HG03175 (cell line): Measurements from ENCODE around the gene LIPI.
"Not testable (repeated sequence)": the region's sequence is repeated elsewhere in the genome, so short reads cannot be mapped to it uniquely, and the experiment has no call there.

Source experiments
- ATAC-seq: cut with Tn5 transposase; IDR thresholded peaks from one replicate; pipeline ENCODE4 v1.9.1; 2021; ENCODE audit warnings: mild to moderate bottlenecking, moderate library complexity; ENCODE audit not compliant: unreplicated experiment

LIPI gene

DNA sequence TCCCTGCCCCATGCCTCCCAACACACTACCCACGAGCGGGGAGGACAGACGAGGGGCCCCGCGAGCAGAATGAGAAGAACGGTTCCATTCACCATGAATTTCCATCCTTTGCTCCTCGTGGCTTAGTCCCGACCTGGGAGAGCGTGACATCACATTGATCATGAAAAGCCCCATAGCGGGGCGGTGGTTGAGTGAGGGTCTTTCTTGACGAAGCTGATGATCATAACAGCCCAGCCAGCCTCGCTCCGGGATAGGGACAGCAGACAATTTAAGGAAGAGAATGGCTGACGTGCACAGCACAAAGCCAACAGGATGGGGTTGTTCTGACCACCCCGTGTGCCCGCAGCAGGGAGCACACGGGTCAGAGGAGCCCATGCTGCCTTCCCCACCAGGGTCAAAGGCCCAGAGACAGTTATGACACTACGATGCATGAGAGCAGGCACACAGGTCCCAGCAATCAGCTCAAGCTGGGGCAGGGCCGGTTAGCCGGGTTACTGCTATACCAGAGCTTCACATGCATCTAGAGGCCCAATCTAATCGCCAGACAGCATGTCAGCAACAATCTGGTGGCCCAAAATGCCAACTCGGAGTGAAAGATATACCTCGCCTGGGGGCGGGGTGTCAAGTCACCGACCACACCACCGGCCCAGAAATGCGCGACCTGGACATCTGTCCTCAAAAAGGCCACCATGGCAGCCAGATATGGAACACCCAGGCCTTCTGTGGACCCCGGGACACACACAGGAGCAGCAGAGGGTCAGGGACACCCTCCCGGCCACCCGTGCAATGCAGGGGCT, 135.2 kb downstream of the LIPI start:
- ATAC-seq: no peak

DNA sequence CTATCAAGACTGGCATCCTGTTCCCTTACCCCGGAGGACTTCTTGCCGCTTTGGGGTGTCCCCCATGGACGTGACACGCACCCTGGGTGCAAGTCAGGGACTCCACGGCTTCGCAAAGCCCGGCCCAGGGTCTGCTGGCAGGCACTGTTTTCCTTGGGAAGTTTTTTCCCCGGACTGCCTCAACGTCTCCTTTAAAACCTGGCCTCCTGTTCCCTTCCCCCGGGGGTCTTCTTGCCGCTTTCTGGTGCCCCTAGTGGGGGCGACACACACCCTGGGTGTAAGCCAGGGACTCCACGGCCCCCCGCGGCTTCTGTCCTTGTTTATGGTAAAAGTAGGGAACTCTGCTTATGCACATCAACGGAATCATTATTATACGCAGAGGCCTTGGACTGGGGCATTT, 136.6 kb downstream of the LIPI start:
- ATAC-seq: no peak

DNA sequence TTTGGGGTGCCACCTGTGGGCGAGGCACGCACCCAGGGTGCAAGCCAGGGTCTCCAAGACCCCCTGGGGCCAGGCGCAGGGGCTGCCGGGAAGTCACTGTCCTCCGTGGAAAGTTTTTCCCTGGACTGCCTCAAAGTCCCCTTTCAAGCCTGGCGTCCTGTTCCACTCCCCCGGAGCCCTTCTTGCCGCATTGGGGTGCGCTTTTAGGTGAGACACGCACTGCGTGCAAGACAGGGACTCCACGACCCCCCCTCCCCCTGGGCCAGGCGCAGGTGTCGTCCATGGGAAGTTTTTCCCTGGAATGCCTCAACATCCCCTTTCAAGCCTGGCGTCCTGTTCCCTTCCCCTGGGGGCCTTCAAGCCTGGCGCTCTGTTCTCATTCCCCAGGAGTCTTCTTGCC, 137.1 kb downstream of the LIPI start:
- no peak for ATAC-seq

DNA sequence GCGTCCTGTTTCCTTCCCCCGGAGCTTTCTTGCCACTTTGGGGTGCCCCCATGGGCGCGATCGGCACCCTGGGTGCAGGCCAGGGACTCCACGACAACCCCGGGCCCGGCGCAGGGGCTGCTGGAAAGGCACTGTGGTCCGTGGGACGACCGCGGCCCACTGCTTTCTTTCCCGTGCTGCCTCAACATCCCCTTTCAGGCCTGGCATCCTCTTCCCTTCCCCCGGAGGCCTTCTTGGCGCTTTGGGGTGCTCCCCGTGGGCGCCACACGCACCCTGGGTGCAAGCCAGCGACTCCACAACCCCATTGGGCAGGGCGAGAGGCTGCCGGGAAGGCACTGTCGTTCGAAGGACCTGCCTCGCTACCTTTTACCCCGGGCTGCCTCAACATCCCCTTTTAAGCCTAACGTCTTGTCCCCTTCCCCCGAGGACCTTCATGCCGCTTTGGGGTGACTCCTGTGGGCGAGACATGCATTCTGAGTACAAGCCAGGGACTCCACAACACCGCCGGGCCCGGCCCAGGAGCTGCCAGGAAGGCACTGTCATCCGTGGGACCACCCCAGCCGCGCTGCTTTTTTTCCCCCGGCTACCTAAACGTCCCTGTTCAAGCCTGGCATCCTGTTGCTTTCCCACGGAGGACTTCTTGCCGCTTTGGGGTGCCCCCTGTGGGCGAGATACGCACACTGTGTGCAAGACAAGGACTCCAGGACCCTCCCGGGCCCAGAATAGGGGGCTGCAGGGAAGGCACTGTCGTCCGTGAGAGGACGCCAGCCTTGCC, 137.8 kb downstream of the LIPI start:
- ATAC-seq: no peak

DNA sequence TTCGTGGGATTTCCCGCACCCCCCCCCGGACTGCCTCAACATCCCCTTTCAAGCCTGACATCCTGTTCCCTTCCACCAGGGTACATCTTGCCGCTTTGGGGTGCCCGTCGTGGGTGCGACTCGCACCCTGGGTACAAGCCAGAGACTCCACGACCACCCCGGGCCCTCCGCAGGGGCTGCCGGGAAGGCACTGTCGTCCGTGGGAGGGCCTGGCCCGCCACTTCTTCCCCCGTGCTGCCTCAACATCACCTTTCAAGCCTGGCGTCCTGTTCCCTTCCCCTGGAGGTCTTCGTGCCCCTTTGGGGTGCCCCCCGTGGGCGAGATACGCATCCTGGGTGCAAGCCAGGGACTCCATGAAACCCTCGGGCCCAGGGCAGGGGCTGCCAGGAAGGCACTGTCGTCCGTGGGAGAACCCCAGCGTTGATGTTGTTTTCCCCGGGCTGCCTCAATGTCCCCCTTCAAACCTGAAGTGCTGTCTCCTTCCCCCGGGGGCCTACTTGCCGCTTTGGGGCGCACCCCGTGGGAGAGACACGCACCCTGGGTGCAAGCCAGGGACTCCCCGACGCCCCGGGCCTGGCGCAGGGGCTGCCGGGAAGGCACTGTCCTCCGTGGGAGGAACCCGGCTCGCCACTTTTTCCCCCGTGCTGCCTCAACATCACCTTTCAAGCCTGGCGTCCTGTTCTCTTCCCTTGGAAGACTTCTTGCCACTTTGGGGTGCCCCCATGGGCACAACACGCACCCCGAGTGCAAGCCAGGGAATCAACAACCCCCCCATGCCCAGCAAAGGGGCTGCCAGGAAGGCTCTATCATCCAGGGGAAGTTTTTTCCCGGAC, 138.6 kb downstream of the LIPI start:
- ATAC-seq: no peak

DNA sequence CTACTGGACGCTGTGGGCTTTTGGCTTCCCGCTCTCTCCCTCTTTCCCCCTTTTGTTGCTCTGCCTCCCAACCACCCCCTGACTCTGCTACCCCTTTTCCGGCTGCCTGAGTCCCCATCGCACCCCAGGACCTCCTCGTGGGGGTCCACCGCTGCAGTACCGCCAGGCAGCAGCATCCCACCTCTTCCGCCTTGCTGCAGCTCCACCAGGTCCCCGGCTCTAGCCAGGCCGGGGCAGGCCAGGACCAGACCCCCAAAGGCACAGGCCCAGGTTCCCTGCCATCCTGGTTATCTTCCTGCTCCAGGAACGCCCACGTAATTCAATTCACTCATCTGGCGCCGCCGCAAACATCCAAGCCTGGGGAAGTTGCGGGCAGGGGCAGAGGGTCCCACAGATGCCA, 139.8 kb downstream of the LIPI start:
- no peak for ATAC-seq

DNA sequence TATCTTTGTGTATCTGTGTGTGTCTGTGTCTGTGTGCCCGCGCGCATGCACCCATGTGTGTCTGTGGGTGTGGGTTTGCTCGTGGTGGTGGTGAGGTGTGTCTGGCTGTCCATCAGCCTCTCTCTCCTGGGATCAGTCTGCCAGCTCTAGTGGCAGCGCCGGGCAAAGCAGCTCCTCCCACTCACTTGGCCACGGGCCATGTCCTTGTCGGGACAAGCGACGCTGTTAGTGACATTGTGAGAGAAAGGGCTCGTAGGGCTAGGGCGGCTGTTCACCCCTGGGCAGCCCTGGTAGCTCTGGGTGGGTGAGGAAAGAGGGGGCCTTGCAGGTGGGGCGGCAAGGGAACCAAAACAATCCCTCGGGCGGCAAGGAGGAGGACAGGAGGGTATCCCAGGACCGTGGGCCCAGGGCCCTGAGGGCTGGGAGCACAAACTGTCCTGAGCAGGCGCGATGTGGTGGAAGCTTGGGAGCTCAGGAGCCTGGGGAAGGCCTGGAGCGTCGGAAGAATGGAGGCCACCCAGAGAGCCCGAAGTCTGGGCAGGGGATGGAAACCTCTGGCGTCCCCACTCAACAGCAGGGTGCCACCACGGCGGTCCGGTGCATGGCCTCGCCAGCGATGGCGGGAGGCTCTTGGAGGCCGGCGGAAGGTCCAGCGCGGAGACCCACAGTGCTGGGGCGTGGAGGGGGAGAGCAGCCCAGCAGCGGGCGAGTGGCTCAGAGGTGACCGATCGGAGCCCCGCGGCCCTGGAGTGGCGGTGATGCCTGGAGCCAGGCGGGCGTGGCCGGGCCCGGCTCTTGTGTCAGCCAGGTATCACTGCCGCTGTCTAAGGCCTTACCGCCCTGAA, 140.5 kb downstream of the LIPI start:
- no peak for ATAC-seq

DNA sequence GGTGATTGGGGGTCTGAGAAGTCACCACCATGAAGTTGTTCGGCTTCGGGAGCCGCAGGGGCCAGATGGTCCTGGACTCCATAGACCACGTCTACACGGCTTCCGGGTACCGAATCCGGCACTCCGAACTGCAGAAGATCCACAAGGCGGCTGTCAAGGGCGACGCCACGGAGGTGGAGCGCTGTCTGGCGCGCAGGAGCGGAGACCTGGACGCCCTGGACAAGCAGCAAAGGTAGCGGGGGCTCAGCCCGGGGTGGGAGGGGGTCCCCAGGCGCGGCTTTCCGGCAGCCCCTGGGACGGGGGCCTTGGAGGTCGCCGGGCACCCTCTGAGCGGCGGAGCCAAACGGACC, 146.5 kb downstream of the LIPI start:
- ATAC-seq: no peak

DNA sequence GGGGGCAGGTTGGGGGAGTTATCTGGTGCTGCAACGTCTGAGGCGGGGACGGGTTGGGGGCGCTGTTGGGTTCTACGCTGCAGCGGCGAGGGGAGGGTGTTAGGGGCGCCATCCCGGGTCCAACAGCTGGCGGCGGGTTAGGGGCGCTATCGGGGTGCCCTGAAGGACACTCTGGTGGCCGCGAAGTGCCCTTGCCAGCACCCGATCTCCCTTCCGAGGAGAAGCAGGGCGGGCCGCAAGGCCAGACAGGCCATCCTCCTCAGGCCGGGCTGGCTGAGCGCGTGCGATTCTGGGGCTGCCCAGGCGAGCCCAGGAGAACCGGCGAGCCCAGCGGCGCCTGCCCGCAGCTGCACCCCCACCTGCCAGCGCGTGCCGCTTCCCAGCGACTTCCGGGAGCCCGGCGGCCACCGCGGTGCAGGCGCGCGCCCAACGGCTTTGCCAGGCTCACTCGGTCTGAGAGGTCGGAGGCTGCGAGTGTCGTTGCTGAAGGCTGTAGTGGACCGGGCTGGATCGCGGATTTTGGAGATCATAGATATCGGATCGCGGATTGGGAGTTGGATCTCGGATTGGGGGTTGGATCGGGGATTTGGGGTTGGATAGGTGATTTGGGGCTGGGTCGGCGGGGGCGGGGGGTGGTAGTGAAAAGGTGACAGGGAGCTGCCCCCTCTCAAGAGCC, 147.0 kb downstream of the LIPI start:
- not testable (repeated sequence) for ATAC-seq

DNA sequence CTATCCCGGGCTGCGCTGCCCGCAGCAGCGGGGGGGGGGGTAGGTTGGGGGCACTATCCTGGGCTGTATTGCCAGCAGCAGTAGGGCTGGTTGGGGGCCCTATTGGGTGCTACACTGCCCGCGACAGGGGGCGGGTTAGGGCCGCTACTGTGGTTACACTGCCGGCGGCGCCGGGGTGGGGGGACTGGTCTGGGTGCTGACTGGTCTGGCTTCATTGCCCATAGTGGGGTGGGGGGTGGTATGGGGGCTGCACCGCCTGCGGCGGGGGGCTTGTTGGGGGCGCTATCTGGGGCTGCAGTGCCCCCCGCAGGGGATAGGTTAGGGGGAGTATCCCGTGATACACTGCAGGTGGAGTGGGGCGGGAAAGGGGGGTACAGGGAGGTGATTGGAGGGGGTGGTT, 148.1 kb downstream of the LIPI start:
- not testable (repeated sequence) for ATAC-seq

DNA sequence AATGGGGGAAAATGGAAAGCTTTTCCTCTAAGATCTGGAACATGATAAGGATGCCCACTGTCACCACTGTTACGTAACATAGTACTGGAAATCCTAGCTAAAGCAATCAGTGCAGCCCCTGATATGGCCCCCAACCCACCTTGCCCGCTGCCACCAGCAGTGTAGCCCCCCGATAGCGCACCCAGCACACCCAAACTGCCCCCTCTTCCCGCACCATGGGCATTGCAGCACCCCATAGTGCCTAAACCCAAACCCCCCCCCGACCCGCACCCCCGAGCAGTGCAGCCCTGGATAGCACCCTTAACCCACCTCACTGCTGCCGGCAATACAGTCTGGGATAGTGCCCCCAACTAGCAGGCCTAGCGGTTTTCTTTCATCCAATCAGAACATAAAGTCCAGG, 148.9 kb downstream of the LIPI start:
- not testable (repeated sequence) for ATAC-seq

DNA sequence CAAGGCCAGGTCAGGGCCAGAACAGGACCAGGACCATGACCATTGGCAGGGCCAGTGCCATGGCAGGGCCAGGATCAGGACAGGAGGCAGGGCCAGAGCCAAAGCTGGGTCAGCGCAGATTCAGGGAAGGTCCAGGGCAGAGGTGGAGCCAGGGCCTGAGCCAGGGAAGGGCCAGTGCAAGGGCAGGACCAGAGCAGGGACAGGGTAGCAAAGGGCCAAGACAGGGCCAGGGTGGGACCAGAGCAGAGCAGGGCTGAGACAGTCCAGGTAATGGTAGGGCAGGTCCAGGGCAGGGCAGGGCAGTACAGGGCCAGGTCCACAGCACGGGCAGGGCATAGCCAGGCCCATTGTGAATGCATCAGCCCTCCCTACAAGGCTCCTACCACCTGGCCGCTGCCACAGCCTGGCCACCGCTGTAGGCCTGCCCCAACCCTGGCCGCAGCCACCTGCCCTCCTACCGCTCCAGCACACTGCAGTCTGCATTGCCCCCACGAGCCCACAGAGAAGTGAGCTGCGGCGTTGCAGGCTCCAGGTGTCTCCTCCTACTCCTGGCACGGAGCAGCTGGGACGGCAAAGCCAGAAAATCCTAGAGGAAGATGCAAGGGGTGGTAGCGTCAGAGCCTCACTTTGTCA, 151.6 kb downstream of the LIPI start:
- not testable (repeated sequence) for ATAC-seq
